Stimulated activated memory B cell treated with anti-CD40 and anti-IgM and Interleukin-4, amounts not matched to agents 10 μg/mL and 1 μg/mL and 100 μg/mL, for 72 hours (primary cell): ENCODE measurements around the gene MIS18BP1.

ENCODE experiments used
- ATAC-seq: fragments of 150-1000 bp; cut with Tn5 transposase; 2 replicates; pipeline ENCODE4 v1.10.0; 2021
- H3K27ac Mint-ChIP-seq: one replicate; pipeline ENCODE4 v1.8.0; 2022; ENCODE audit warnings: mild to moderate bottlenecking, mixed read lengths
- H3K27me3 Mint-ChIP-seq: one replicate; pipeline ENCODE4 v1.8.0; 2022; ENCODE audit warnings: mixed read lengths
- H3K36me3 Mint-ChIP-seq: one replicate; pipeline ENCODE4 v1.8.0; 2022; ENCODE audit warnings: mixed read lengths
- H3K4me1 Mint-ChIP-seq: one replicate; pipeline ENCODE4 v1.8.0; 2022; ENCODE audit warnings: mixed read lengths
- H3K4me3 Mint-ChIP-seq: one replicate; pipeline ENCODE4 v1.8.0; 2022; ENCODE audit warnings: mild to moderate bottlenecking, moderate library complexity, mixed read lengths
- H3K9me3 Mint-ChIP-seq: one replicate; pipeline ENCODE4 v1.8.0; 2022; ENCODE audit warnings: mixed read lengths

MIS18BP1 gene

DNA sequence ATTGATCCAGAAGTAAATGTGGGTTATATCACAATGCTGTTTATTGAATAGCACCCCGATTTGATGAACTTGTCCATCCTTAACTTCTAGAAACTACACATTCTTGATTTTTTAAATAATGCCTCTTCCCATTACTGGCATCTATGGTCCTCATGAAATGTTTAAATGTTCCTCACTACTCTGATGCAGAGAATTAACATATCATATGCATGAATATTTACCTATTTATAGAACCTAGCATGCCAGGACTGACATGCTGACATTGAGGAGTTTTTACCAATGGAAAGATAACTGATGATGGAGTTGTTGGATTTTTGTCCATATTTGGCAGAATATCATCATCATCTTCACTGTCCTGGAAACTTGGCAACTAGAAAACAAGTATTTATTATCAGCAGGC, 42.8 kb downstream of the MIS18BP1 start:
- peaks cover 52% of the 10 kb centered on the region for H3K36me3 Mint-ChIP-seq
- ATAC-seq: no peak
- no peaks in the 10 kb centered on the region for H3K9me3 Mint-ChIP-seq
- no peak overlapping the region for H3K4me3 Mint-ChIP-seq
- no peaks in the 10 kb centered on the region for H3K27me3 Mint-ChIP-seq
- H3K4me1 Mint-ChIP-seq: no peaks in the 10 kb centered on the region
- H3K27ac Mint-ChIP-seq: no peak overlapping the region

DNA sequence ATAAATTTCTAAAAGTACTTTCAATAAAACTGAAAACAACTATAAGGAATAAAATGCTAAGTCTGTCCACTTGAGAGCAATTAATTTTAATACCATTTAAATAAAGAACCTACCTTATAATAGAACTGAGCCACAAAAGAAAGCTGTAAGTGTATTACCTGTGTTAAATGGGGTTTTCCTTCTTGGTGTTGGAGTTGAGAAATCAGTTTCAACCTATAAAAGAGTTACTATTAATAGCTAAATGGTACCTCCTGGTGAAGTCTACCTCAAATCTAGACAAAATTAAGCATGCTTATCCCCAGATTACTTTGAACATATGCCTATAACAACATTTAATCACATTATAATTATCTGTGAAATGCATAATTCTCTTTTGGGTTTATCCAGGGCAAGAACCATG, 48.8 kb downstream of the MIS18BP1 start:
- no peaks in the 10 kb centered on the region for H3K9me3 Mint-ChIP-seq
- ATAC-seq: no peak
- H3K4me3 Mint-ChIP-seq: no peak overlapping the region
- H3K27me3 Mint-ChIP-seq: no peaks in the 10 kb centered on the region
- H3K4me1 Mint-ChIP-seq: no peaks in the 10 kb centered on the region
- H3K36me3 Mint-ChIP-seq: peaks cover 33% of the 10 kb centered on the region
- H3K27ac Mint-ChIP-seq: no peak overlapping the region

DNA sequence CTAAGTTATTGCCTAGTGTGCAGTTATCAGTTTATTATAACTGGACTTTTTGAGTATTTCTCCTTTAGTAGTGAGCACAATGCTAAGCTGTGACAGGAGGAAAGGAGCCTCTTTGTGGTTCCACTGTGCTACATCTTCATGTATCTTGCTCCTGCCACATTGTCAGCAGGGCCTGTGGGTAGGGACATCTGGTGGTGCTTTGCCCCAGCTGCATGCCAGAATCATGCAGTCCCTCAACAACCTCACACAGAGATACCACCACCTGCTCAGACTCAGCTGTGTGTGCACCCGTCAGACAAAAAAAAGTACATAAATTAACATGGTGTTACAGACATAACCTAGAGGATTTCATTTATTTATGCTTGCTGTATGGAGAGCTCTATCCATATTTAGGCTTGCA, 51.1 kb downstream of the MIS18BP1 start:
- Mint-ChIP-seq H3K27ac (peak overlapping the region; percentile 24), H3K4me1 (no peaks in the 10 kb centered on the region), H3K27me3 (no peaks in the 10 kb centered on the region), H3K4me3 (no peak overlapping the region), H3K9me3 (no peaks in the 10 kb centered on the region), H3K36me3 (peaks cover 26% of the 10 kb centered on the region)
- ATAC-seq: no peak

DNA sequence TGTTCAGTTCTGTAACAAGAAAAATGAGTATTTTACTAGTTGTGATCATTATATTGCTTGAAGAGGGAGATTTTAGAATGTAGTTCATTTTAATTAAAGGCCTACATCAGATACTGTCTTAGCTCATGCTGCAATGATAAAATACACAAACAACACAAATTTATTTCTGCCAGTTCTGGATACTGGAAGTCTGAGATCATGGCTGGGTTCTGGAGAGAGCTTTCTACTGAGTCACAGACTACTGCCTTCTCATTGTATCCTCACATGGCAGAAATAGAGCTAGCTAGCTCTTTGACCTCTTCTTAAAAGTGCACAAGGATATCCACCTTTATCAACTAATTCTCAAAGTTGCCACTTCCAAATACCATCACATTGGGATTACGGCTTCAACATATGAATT, 53.8 kb downstream of the MIS18BP1 start:
- ATAC-seq: no peak
- Mint-ChIP-seq H3K4me1 (no peaks in the 10 kb centered on the region), H3K27ac (no peak overlapping the region), H3K36me3 (peaks cover 27% of the 10 kb centered on the region), H3K4me3 (no peak overlapping the region), H3K9me3 (no peaks in the 10 kb centered on the region), H3K27me3 (no peaks in the 10 kb centered on the region)

DNA sequence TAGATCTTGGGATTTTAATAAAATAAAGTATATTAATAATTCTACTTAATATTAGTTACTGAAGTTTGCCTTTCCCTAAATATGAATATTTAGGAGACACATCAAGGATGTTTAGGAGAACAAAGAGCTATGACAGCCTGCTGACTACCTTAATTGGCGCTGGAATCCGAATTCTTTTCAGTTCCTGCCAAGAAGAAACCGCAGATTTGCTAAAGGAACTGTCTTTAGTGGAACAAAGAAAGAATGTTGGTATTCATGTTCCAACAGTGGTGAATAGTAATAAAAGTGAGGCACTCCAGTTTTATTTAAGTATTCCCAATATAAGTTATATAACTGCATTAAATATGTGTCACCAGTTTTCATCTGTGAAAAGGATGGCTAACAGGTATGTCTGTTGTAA, 54.5 kb downstream of the MIS18BP1 start:
- ATAC-seq: no peak
- Mint-ChIP-seq H3K9me3 (no peaks in the 10 kb centered on the region), H3K4me1 (no peaks in the 10 kb centered on the region)

DNA sequence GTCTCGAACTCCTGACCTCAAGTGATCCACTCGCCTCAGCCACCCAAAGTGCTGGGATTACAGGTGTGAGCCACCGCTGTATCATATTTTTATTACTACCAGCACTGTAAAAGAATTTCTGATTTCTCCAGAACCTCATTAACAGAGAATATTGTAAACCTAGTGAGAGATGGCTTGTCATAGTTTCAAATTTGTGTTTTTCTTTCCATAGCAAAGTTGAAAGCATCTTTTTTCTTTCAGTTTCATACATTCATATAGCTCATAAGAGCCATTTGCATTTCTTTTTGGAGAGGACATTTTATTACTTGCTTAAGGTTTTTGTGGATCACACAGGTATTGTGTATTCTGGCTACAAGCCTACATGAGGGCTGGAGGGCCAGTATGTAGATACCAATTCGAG, 58.0 kb downstream of the MIS18BP1 start:
- no peaks in the 10 kb centered on the region for H3K9me3 Mint-ChIP-seq
- H3K4me3 Mint-ChIP-seq: no peak overlapping the region
- no peaks in the 10 kb centered on the region for H3K27me3 Mint-ChIP-seq
- peaks cover 28% of the 10 kb centered on the region for H3K36me3 Mint-ChIP-seq
- ATAC-seq: no peak
- H3K27ac Mint-ChIP-seq: peak overlapping the region; percentile 3
- H3K4me1 Mint-ChIP-seq: no peaks in the 10 kb centered on the region

More for the DNA sequence above, 54.5 kb downstream of the MIS18BP1 start:
- peaks cover 27% of the 10 kb centered on the region for H3K36me3 Mint-ChIP-seq
- no peak overlapping the region for H3K4me3 Mint-ChIP-seq
- no peak overlapping the region for H3K27ac Mint-ChIP-seq
- no peaks in the 10 kb centered on the region for H3K27me3 Mint-ChIP-seq

DNA sequence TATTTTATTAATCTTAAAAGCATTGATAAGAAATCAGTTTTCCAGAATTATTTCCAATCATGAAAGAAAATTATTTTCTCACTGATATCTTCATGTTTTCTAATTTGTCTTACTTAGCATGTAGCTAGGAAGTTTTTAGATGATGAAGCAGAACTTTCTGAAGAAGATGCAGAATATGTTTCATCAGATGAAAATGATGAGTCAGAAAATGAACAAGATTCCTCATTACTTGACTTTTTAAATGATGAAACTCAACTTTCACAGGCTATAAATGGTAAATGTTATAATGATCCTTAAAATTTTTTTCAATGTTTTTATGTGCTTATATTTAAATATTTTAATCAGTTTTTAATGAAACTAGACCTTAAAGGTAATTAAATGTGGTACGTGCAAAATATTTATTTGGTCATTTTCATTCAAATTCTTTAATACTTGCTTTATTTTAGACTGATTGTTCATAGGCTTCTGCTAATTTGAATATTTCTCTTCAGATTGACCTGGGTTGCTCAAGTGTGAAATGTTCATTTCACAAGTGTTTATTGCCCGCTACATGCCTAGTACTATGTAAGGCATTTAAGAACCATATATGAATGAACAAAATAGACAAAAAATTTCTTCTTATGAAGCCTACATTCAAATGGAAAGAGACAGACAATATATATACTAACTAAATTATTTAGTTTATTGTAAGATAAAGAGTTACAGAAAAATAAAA, 67.7 kb downstream of the MIS18BP1 start:
- Mint-ChIP-seq H3K27me3 (no peaks in the 10 kb centered on the region), H3K9me3 (no peaks in the 10 kb centered on the region), H3K27ac (no peak overlapping the region), H3K36me3 (peaks cover 23% of the 10 kb centered on the region), H3K4me3 (no peak overlapping the region), H3K4me1 (no peaks in the 10 kb centered on the region)
- ATAC-seq: no peak

DNA sequence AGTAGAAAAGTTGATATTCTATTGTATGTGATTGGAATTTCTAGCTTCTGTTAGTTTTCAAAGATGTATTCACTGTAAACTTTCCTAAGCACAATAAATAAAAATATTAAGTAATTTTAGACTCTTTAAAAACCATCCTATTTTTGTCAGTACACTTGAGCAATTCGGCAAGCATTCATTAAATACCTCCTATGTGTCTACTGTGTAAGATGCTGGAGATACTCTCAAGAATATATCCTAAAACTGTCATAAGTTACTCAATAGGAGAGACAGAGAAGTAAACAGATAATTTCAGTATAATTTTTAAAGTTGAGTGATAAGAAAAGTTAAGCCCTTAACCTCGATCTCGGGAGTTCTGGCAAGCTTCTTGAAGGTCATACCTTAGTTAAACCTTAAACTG, 71.2 kb downstream of the MIS18BP1 start:
- Mint-ChIP-seq H3K4me1 (no peaks in the 10 kb centered on the region), H3K4me3 (no peak overlapping the region), H3K9me3 (no peaks in the 10 kb centered on the region), H3K27ac (no peak overlapping the region), H3K36me3 (peaks cover 23% of the 10 kb centered on the region), H3K27me3 (no peaks in the 10 kb centered on the region)
- ATAC-seq: no peak

DNA sequence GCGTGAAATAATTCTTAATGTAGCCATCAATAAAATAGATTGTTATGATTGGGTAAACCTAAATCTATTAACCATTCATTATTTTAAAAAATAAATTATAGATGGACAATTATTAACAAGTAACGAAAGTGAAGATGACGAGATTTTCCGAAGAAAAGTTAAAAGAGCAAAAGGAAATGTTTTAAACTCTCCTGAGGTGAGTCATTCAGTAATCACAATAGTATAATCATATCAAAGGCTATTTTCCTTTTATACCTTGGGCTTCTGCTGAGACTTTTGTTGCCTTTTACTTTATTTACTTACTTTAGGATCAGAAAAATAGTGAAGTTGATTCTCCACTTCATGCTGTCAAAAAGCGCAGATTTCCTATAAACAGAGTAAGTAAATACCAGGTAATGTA, 71.7 kb downstream of the MIS18BP1 start:
- peaks cover 20% of the 10 kb centered on the region for H3K36me3 Mint-ChIP-seq
- no peak for ATAC-seq
- H3K4me1 Mint-ChIP-seq: no peaks in the 10 kb centered on the region
- no peak overlapping the region for H3K27ac Mint-ChIP-seq
- no peak overlapping the region for H3K4me3 Mint-ChIP-seq
- no peaks in the 10 kb centered on the region for H3K9me3 Mint-ChIP-seq
- H3K27me3 Mint-ChIP-seq: no peaks in the 10 kb centered on the region

DNA sequence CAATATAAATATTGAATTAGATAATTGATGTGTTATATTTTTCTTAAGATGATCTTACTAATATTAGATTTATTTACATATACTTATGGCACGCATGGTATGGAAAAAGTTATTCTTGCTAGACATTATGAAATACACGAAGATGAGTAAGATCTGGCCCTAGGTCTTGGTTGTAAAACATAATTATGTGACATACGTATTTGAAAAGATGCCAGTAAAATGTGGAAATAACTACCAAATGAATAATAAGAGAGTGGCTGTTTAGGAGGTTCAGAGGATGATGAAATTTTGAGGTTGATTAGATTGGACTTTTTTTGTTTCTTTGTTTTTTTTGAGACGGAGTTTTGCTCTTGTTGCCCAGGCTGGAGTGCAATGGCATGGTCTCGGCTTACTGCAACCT, 75.9 kb downstream of the MIS18BP1 start:
- ATAC-seq: no peak
- Mint-ChIP-seq H3K4me1 (no peaks in the 10 kb centered on the region), H3K36me3 (peaks cover 26% of the 10 kb centered on the region), H3K4me3 (no peak overlapping the region), H3K27me3 (no peaks in the 10 kb centered on the region), H3K27ac (no peak overlapping the region), H3K9me3 (no peaks in the 10 kb centered on the region)

DNA sequence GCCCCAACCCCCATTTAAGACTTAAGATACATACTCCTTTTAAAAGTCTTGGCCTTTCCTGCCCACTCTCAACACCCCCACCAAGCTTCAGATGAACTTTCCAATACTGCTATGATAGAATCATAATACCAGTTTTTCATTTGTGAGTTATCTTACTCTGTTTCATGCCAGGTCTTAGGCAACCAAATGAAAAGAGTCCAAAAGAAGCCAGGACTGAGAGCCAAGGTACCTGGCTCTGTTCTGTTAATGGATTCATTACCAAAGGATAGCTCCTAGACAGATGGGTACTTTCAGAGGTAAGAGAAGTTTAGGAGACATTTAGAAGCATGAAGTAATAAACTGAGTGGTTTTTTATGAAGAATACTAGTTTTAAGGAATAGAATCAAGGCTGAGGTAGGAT, 83.1 kb downstream of the MIS18BP1 start:
- no peak for ATAC-seq
- Mint-ChIP-seq H3K36me3 (peaks cover 15% of the 10 kb centered on the region), H3K27ac (no peak overlapping the region), H3K4me3 (no peak overlapping the region), H3K27me3 (no peaks in the 10 kb centered on the region), H3K9me3 (no peaks in the 10 kb centered on the region), H3K4me1 (no peaks in the 10 kb centered on the region)

DNA sequence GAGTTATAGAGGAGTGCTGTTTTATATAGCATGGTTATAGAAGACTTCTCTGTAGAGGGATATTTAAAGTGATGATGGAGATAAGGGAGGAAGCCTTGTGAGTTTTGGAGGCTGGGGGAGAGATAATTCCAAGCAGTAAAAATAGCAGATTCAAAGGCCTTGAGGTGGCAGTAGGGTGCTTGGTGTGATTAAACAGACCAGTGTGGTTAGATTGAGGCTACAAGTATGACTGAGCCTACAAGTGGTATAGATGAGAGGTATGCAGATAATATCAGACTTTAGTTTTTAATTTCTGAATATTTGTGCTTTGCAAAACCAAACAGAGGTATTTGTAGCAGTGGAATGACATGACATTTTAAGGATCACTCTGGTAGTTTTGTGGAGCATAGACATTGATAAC, 96.9 kb downstream of the MIS18BP1 start:
- Mint-ChIP-seq H3K9me3 (no peaks in the 10 kb centered on the region), H3K27ac (no peak overlapping the region), H3K27me3 (no peaks in the 10 kb centered on the region), H3K4me1 (no peaks in the 10 kb centered on the region), H3K4me3 (no peak overlapping the region), H3K36me3 (peaks cover 23% of the 10 kb centered on the region)
- no peak for ATAC-seq
